ENCODE data around the gene PLBD2.

PLBD2 gene

DNA sequence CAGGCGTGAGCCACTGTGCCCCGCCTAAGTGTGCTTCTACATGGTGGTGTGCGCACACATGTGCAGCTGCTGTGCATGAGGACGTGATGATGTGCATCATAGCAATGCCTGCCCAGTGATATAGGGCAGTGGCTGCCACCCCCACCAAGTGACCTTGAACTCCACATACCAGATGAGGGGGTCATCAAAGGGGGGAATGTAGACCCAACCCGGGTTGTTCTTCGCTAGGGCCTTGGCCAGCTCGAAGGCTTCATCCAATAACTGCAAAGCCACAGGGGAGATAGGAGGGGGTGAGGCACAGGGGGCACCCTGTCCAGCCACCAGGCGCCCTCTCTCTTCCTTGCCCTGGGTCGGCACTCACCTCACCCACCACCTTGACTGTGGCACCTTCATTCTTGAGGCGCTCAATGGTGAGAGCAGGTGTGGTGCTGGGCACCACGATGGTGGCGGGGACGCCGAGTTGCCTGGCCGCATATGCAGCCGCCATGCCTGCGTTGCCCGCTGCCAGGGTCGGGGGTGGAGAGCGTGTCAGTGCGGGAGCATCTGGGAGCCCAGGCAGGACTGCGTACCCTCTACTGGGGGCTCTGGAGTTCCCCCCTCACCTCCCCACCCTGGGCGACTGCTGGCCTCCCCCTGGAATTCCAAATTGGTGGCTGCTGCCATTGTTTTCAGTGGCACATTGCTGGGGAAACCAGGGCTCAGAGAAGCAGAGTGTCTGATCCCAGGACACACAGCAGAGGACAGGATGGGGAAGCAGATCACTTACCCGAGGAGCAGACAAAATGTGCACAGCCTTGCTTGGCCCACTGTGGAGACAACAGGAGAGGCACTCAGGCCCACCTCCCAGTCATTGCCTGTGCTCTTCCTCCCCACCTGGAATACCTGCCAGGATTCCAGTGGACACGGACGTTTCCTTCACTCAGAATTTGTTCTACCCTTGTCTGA is 40.2 kb downstream of the PLBD2 start:
- H3K27ac ChIP-seq (replicated peaks; ENCODE audit: low read length) = no peak overlapping the region
- H3K4me2 ChIP-seq (ENCODE audit: insufficient read depth, low read length, poor library complexity, severe bottlenecking) = no peak overlapping the region
- H3K36me3 ChIP-seq (replicated peaks in 1 of 2; ENCODE audit: control insufficient read depth in 2 of 2, insufficient read depth in 2 of 2, low read length in 2 of 2) = no peaks in the 10 kb centered on the region
- H3K79me1 ChIP-seq (ENCODE audit: low read depth, low read length) = no peaks in the 10 kb centered on the region
- peaks cover 0 to 2% of the 10 kb centered on the region in 2 donors for H3K9me3 ChIP-seq (replicated peaks in 1 of 2; ENCODE audit: control insufficient read depth in 2 of 2, insufficient read depth in 1 of 2, low read depth in 1 of 2, low read length in 2 of 2)
- H2BK5ac ChIP-seq (ENCODE audit: low read length) = no peak overlapping the region
- no peak overlapping the region for H4K8ac ChIP-seq (ENCODE audit: low read depth, low read length)
- no peak overlapping the region for H2AFZ ChIP-seq (ENCODE audit: low read length)
- DNase-seq (ENCODE audit: low spot score) = no peak
- no peak overlapping the region for H3K14ac ChIP-seq (ENCODE audit: low read length)
- H3K4me1 ChIP-seq (ENCODE audit: control insufficient read depth in 2 of 2, insufficient read depth in 1 of 2, low read depth in 1 of 2, low read length in 2 of 2) = peaks cover 0 to 7% of the 10 kb centered on the region in 2 donors
- H3K18ac ChIP-seq (ENCODE audit: low read length) = peak overlapping the region; percentile 35
- no peaks in the 10 kb centered on the region for H3K27me3 ChIP-seq (ENCODE audit: control insufficient read depth in 3 of 3, insufficient read depth in 3 of 3, low read depth in 1 of 3, low read length in 3 of 3)
- H2BK120ac ChIP-seq (ENCODE audit: low read depth, low read length) = no peak overlapping the region
- H4K91ac ChIP-seq (ENCODE audit: low read depth, low read length, poor library complexity) = no peak overlapping the region
- H3K4me3 ChIP-seq (ENCODE audit: low read length in 2 of 2) = no peak overlapping the region
- H2BK12ac ChIP-seq (ENCODE audit: low read length) = no peak overlapping the region
- WGBS, 2 donors (ENCODE audit: extremely low coverage in 2 of 2, insufficient read length in 2 of 2, insufficient replicate concordance in 1 of 2) = no CpG with 5 or more reads among the region's 26 CpGs
- H2AK5ac ChIP-seq (ENCODE audit: low read depth, low read length) = peak overlapping the region; percentile 44
- H3K23ac ChIP-seq (ENCODE audit: low read depth, low read length, poor library complexity) = peak overlapping the region; percentile 14
- H2BK15ac ChIP-seq (ENCODE audit: low read length) = no peak overlapping the region
- no peak overlapping the region for H3K9ac ChIP-seq (ENCODE audit: low read depth, low read length, poor library complexity)
- no peak overlapping the region for H3K4ac ChIP-seq (ENCODE audit: low read length)

DNA sequence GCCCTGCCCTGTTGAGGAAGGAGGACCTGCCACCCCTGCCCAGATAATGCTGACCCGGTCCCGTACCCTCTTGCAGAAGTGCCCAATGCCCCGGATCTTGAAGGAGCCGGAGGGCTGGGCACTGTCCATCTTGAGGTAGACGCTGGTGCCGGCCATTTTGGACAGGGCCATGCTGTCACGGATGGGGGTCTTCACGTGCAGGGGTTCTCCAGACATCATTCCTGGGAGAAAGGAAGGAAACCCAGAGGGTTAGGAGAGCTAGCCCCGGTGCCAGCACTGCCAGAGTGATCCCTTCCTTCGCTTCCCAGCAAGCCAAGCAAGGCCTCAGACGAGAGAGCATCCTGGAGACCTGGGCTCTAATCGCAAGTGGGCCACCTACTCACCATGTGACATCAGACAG is 41.1 kb downstream of the PLBD2 start:
- no peak for DNase-seq (ENCODE audit: low spot score)
- no peak overlapping the region for H2AFZ ChIP-seq (ENCODE audit: low read length)
- H2BK15ac ChIP-seq (ENCODE audit: low read length) = no peak overlapping the region
- H3K4me2 ChIP-seq (ENCODE audit: insufficient read depth, low read length, poor library complexity, severe bottlenecking) = no peak overlapping the region
- H2AK5ac ChIP-seq (ENCODE audit: low read depth, low read length) = peak overlapping the region; percentile 71
- H2BK120ac ChIP-seq (ENCODE audit: low read depth, low read length) = no peak overlapping the region
- WGBS, 2 donors (ENCODE audit: extremely low coverage in 2 of 2, insufficient read length in 2 of 2, insufficient replicate concordance in 1 of 2) = no CpG with 5 or more reads among the region's 12 CpGs
- no peak overlapping the region for H2BK5ac ChIP-seq (ENCODE audit: low read length)
- no peak overlapping the region for H3K4ac ChIP-seq (ENCODE audit: low read length)
- H3K27me3 ChIP-seq (ENCODE audit: control insufficient read depth in 3 of 3, insufficient read depth in 3 of 3, low read depth in 1 of 3, low read length in 3 of 3) = no peaks in the 10 kb centered on the region
- no peaks in the 10 kb centered on the region for H3K36me3 ChIP-seq (replicated peaks in 1 of 2; ENCODE audit: control insufficient read depth in 2 of 2, insufficient read depth in 2 of 2, low read length in 2 of 2)
- no peak overlapping the region for H2BK12ac ChIP-seq (ENCODE audit: low read length)
- H3K4me1 ChIP-seq (ENCODE audit: control insufficient read depth in 2 of 2, insufficient read depth in 1 of 2, low read depth in 1 of 2, low read length in 2 of 2) = peaks cover 0 to 7% of the 10 kb centered on the region in 2 donors
- H4K91ac ChIP-seq (ENCODE audit: low read depth, low read length, poor library complexity) = no peak overlapping the region
- no peak overlapping the region for H3K14ac ChIP-seq (ENCODE audit: low read length)
- no peak overlapping the region for H3K23ac ChIP-seq (ENCODE audit: low read depth, low read length, poor library complexity)
- no peak overlapping the region for H3K4me3 ChIP-seq (ENCODE audit: low read length in 2 of 2)
- H3K9me3 ChIP-seq (replicated peaks in 1 of 2; ENCODE audit: control insufficient read depth in 2 of 2, insufficient read depth in 1 of 2, low read depth in 1 of 2, low read length in 2 of 2) = peaks cover 0 to 1% of the 10 kb centered on the region in 2 donors
- no peak overlapping the region for H4K8ac ChIP-seq (ENCODE audit: low read depth, low read length)
- H3K27ac ChIP-seq (replicated peaks; ENCODE audit: low read length) = no peak overlapping the region
- peak overlapping the region; percentile 70 for H3K18ac ChIP-seq (ENCODE audit: low read length)
- H3K9ac ChIP-seq (ENCODE audit: low read depth, low read length, poor library complexity) = no peak overlapping the region
- no peaks in the 10 kb centered on the region for H3K79me1 ChIP-seq (ENCODE audit: low read depth, low read length)

DNA sequence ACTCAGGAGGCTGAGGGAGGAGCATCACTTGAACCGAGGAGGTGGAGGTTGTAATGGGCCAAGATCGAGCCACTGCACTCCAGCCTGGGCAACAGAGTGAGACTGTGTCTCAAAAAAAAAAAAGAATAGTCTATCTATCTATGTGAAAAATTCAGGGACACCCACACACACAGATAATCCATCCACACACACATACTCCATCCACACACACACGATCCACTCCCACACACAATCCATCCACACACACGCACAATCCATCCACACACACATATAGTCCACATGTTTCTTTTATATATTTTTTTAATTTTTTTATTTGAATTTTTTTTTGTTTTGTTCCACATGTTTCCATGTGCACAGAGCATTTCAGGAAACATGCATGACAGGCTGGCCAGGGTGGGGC is 42.0 kb downstream of the PLBD2 start:
- Histone ChIP-seq H3K79me1 (ENCODE audit: low read depth, low read length) (no peaks in the 10 kb centered on the region), H3K23ac (ENCODE audit: low read depth, low read length, poor library complexity) (no peak overlapping the region), H3K9ac (ENCODE audit: low read depth, low read length, poor library complexity) (no peak overlapping the region), H4K91ac (ENCODE audit: low read depth, low read length, poor library complexity) (no peak overlapping the region), H3K4me2 (ENCODE audit: insufficient read depth, low read length, poor library complexity, severe bottlenecking) (no peak overlapping the region), H4K8ac (ENCODE audit: low read depth, low read length) (no peak overlapping the region), H2BK5ac (ENCODE audit: low read length) (no peak overlapping the region), H3K27me3 (ENCODE audit: control insufficient read depth in 3 of 3, insufficient read depth in 3 of 3, low read depth in 1 of 3, low read length in 3 of 3) (peaks cover 0 to 1% (median 0%) of the 10 kb centered on the region in 3 experiments), H2BK15ac (ENCODE audit: low read length) (no peak overlapping the region), H3K4me3 (ENCODE audit: low read length in 2 of 2) (no peak overlapping the region), H3K36me3 (replicated peaks in 1 of 2; ENCODE audit: control insufficient read depth in 2 of 2, insufficient read depth in 2 of 2, low read length in 2 of 2) (no peaks in the 10 kb centered on the region), H2AK5ac (ENCODE audit: low read depth, low read length) (no peak overlapping the region), H3K4ac (ENCODE audit: low read length) (no peak overlapping the region), H2AFZ (ENCODE audit: low read length) (no peak overlapping the region), H2BK12ac (ENCODE audit: low read length) (no peak overlapping the region), H3K9me3 (replicated peaks in 1 of 2; ENCODE audit: control insufficient read depth in 2 of 2, insufficient read depth in 1 of 2, low read depth in 1 of 2, low read length in 2 of 2) (no peaks in the 10 kb centered on the region), H3K14ac (ENCODE audit: low read length) (no peak overlapping the region), H2BK120ac (ENCODE audit: low read depth, low read length) (no peak overlapping the region), H3K18ac (ENCODE audit: low read length) (no peak overlapping the region), H3K27ac (replicated peaks; ENCODE audit: low read length) (no peak overlapping the region), H3K4me1 (ENCODE audit: control insufficient read depth in 2 of 2, insufficient read depth in 1 of 2, low read depth in 1 of 2, low read length in 2 of 2) (peaks cover 0 to 7% of the 10 kb centered on the region in 2 donors)
- WGBS, 2 donors (ENCODE audit: extremely low coverage in 2 of 2, insufficient read length in 2 of 2, insufficient replicate concordance in 1 of 2) = 100% methylated on average over 1 to 2 of the region's 4 CpGs
- DNase-seq (ENCODE audit: low spot score) = no peak

All from neuronal stem cell (in vitro differentiated cells).